HG03108 (cell line): ENCODE results near the gene CCDC91.

Source experiments
- ATAC-seq: cut with Tn5 transposase; IDR thresholded peaks from one replicate; pipeline ENCODE4 v1.9.1; 2021; ENCODE audit warnings: moderate library complexity; ENCODE audit not compliant: unreplicated experiment

CCDC91 gene, protein sequence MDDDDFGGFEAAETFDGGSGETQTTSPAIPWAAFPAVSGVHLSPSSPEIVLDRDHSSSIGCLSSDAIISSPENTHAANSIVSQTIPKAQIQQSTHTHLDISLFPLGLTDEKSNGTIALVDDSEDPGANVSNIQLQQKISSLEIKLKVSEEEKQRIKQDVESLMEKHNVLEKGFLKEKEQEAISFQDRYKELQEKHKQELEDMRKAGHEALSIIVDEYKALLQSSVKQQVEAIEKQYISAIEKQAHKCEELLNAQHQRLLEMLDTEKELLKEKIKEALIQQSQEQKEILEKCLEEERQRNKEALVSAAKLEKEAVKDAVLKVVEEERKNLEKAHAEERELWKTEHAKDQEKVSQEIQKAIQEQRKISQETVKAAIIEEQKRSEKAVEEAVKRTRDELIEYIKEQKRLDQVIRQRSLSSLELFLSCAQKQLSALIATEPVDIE

DNA sequence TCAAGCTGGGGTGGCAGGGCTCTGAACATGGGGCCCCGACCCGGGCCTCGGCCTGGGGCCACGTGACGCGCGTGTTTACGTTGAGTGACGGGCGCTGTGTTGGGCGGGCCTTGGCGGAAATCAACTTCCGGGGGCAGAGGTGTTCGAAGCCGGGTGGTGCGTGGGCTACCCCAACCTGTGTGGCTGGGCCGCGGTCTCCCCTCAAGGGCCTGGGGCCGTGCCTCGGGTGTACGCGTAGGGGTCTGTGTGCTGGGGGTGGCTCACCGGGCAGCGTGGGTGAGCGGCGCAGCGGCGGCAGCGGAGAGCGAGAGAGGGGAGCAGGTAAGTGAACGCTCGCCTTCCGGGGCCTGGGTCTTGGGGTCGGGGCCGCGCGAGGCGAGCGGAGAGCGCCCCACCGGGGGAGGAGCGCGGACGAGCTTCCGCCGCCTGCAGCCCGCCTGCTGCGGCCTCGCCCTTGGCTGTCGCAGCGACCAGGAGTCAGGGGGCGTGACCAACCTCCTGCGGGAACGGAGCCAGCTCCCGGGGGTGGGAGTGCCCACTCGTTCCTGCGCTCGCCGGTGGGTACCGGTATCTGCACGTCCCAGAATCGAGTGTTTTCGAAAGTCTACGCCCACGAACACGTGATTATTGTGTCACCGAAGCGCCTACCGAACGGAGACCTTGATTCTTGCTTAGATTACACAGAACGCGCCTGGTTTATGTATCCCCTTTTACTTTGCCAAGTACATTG, at the start of gene CCDC91:
Gene CCDC91 (plus strand): TSS at position 136 of the 730 bp plus-strand sequence. CDS start 66,760 bp downstream, outside the sequence.
- peak; percentile 85 for ATAC-seq

DNA sequence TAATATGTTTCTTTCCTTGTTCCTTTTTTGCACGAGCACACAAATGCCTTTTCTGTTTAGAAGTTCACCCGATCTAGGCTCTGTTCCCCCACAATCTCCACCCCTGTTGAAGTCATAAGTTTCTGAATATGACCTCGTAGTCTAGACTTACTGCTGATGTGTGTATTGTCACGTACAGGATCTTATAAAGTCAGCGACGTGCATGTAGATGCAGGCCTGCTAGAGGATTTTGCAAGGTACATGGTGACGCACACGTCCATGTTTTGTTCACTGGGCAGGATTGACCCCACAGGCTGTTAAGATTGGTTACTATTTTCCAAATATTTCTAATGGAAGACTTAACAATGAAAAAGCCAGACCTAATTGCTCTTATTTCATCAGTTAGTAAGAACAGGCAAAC, 46.2 kb upstream of the CCDC91 start:
- ATAC-seq: no peak

DNA sequence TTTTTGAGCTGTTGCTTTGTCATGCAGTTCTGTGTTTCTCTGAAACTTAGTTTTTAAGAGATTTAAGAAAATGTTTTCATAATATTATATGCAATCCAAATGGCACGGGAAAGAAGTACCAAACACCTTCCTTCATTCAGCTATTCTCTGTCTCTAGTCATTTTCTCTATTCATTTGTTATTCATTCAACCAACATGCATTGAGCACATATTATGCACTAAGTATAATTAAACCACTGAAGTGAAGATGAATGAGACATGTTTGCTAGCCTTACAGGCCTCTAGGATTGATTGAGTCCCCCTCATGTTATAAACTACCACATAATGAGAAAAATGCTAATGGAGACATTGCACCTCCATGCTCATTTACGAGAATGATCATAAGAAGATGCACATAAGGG, 45.7 kb upstream of the CCDC91 start:
- ATAC-seq: no peak

DNA sequence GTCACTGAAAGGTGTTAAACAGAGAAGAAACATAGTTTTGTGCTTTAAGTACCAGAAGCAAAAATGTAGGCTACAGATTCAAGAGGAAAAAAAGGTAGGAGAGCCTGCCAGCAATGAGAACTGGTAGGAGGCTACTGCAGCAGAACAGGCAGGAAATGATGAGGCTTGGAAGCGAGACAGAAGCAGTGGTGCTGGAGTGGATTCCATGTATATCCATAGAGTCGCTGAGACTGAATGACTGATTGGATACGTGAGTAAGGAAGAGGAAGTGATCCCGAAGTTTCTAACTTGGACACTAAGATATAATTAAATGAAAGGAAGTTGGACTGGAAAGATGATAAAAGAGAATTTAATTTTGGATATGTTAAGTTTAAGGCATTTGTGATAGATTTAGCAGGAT, 45.0 kb upstream of the CCDC91 start:
- ATAC-seq: no peak

DNA sequence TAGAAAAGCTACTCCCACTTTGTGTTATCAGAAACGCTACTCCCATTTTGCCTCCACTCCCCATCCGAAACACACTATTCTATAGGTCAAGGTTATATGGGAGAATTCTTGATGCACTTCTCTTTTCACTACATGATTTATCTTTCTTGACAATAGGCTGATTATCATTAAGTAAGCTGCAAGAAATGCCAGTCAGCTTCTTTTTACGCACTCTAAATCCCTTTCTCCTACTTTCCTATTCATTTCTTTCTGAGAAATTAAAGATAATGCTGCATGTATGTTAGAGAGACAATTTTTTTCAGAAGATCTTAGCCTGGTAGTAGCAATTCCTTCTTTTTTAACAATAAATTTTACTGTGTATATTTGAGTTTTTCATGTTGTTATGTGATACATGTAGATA, 41.0 kb upstream of the CCDC91 start:
- ATAC-seq: no peak

DNA sequence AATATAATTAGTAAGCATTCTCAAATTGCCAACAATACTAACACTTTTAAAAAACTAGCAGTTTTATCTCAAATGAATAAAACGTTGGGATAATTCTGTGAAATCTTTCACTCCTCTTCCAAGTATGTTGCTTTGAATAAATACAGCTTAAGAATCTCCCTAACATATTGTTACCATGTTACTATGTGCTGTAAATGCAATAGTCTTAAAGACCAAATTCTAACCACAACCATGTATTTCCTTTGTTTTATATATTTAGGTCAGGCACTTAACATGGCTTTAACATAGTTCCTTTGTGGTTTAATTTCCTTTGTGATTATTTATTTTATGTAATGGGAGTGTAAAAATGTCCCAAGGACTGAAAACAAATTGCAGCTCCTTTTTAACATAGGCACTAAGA, 33.9 kb upstream of the CCDC91 start:
- no peak for ATAC-seq

DNA sequence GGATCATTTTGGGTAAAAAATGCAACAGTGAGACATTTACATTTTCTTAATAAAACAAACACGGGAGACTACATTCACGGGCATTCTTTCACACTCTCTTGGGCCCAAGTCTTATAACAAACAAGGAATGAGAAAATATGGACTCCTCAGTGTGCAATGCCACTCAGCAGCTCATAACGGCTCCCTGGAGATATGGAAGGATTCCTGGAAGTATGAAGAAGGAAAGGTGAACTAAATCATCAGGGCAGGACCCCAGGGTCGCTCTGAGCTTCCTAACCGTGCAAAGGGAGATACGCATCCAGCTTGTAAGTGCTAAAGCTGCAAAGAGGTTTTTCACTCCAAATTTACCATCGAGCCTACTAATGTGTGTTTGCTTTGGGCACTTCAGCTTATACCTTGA, 33.5 kb upstream of the CCDC91 start:
- ATAC-seq: no peak

DNA sequence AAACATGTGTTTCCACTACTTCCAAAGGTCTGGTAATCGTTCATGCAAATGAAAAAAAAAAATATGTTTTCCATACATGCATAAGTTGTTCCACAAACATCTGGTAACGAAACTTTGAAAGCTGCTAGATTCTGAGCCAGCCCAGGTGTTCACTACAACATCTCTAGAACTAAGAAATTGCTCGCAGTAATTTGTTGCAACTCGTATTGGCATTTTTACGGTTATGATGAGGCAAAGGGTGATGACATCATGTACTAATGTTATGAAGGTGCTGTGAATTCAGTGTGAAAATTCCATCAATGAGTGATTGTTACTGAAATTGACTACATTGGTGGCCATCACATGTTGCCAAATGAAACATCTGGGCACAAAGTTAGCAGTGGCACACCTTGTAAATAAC, 31.9 kb upstream of the CCDC91 start:
- ATAC-seq: no peak

DNA sequence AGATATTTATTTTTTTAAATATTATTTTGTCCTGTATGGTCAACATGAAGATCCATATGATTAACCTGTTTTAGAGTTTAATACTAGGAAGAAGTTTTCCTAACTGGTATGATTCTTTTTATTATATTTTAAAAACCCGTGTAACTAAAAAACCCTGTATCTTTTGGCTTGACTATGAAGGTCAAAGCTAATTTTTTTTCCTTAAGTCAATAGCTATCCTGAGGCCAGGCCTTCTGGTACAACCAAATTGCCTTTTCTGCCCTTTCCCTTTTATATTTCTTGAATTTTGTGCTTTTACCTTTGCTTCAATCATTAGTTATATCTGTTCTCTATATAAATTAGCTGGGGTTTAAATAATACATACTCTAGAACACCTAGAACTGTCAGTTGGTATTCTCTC, 30.6 kb upstream of the CCDC91 start:
- no peak for ATAC-seq

DNA sequence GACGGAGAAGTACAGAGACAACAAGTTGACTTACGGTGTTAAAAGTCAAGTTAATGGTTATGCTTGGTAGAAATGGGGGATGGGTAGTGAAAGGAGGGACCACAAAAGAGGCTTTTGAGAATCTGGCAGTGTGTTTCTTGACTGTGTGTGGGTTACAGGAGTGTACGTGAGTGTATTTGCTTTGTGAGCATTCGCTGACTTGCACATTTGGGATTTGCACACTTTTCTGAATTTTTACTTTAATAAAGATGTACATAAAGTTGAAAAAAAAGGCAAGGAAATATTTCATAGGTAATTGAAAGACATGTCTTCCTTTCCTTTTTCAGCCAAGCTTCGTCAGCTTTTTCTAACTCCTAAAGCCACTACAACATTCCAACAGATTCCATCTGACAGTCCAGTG, 28.6 kb upstream of the CCDC91 start:
- ATAC-seq: no peak

DNA sequence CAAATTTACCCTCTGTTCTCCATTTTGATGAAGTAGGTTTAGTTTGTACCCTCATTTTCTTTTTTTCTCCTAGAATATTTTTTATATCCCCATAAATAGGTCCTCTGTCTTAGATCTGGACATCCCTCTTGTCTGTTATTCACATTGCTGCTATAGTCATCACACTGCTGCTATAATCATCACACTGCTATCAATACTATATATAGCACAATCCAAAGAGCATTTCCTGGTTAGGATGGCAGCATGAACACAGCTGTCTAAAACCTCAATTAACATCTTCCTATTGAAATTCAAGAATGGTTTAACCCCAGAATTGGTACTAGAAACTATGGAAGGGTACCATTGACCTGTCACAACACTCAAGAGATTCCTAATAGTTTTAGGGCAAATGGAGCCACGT, 27.6 kb upstream of the CCDC91 start:
- ATAC-seq: no peak

DNA sequence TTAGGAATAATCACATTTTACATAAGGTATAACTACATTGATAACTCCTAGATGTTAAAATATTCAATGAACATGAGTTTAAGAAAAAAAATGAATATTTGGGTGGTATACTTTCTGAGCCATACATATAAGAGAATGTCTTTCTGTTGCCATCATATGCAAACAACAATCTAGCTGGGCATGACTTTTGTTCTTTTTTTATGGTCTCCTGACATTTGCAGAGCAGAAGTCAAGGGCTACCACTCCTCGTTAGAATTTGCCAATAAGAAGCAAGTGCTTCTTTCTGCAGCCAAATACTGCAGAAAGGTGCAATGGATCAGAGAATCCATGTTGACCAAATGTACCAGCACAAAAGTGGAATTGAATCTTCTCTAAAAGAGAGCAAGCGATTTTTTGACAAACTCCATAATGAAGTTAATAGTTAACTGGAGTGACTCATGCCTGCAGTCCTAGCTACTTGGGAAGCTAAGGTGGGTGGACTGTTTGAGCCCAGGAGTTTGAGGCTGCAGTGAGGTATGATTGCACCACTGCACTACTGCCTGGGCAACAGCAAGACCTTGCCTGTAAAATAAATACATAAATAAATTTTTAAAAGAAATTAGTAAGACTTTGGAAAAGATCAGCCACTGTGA, 25.5 kb upstream of the CCDC91 start:
- ATAC-seq: no peak

DNA sequence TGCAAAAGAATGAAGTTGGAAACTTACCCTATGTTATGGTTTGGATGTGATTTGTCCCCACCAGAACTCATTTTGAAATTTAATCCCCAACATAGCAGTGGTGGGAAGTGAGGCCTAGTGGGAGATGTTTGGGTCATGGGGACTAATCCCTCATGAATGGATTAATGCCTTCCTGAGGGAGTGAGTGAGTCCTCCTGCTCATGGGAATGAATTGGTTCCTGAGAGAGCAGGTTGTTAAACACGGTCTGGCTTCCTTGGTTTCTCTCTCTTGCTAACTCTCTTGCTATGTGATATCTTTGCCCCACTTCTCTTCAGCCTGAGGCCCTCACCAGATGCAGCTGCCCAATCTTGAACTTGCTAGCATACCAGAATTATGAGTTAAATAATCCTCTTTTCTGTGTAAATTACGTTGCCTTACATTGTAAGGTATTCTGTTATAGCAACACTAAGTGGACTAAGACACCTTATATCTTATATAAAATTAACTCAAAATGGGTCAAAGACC, 22.2 kb upstream of the CCDC91 start:
- no peak for ATAC-seq

DNA sequence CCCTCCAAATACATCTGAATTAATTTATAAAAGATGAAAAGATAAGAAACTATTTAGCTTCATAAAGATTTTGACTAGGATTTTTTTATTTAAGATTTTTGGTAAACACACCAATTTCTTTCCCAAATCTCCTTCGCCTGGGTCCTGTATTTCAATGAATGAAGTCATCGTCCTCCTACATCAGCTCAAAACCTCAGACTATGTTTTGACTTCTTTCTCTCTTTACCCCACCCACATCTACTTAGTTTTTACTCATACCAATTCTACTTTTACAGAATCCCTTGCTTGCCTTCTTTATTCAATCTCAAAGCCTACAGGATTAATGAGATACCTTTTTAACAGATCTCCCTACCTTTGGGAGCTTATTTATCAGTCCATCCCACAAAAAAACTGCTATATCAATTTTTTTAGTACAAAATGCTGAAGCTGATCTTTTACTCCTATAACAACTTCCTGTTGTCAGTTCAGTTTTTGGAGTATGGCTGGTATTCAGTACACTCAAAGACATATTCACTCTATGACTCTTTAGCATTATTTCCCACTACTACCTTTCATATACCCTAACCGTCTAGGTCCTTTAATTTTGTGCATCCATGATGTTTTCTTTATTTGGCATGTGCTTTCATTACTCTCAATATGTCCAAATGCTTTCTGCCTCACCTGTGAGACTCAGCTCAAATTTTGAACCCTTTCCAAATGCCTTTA, 18.7 kb upstream of the CCDC91 start:
- no peak for ATAC-seq

DNA sequence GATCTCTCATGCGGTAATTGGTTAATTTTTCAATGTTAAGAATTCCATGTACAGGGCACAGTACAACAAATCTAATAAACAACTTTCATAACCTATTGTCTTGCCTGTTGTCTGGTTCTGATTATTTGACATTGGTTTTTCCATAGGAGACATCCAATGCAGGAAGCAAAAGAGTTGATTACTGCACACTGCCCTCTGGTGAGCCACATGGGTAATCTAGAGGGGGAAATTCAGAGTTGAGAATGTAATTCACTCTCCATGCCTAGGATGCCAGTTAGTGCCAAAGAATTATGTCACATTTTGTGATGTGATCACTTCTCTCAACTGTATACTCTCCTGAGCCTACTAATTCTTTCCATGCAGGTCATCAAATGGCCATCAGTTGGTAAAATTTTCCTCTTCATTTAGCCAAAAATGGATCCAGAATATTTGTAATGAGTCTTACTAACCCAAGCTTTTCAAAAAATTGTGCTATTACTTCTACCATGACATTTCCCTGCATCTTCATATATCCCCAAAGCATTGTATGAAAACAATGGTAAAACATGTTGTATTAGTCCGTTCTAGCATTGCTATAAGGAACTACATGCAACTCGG, 17.7 kb upstream of the CCDC91 start:
- ATAC-seq: no peak

DNA sequence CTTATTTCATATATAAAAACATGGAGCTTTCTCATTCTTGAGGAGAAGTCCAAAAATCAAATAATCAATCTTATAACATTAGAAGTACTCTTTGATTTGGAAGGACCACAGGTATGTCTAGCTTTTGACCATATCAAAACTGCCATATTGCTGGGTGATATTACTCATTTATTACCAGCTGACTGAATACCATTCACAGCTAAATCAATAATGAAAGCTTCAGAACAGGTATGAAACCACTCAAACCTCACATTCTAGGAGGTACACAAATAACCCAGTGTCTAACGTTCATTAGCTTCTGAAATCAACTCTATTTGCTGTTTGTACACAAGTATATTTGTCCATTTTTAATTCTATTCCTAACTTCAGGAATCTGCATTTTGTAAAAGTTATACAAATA, 16.8 kb upstream of the CCDC91 start:
- no peak for ATAC-seq

DNA sequence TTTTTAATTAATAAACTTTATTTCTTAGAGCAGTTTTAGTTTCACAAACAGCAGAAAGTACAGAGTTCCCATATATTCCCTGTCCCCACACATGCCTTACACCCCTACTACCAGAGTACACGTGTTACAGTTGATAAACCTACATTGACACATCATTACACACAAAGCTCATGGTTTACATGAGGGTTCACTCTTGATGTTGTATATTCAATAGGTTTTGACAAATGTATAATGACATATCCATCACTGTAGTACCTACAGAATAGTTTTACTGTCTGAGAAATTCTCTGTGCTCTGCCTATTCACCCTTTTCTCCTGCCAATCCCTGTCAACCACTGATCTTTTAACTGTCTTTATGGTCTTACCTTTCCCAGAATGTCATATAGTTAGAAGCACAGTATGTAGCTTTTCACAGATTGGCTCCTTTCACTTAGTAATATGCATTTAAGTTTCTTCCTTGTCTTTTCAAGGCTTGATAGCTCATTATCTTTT, 15.1 kb upstream of the CCDC91 start:
- ATAC-seq: no peak

DNA sequence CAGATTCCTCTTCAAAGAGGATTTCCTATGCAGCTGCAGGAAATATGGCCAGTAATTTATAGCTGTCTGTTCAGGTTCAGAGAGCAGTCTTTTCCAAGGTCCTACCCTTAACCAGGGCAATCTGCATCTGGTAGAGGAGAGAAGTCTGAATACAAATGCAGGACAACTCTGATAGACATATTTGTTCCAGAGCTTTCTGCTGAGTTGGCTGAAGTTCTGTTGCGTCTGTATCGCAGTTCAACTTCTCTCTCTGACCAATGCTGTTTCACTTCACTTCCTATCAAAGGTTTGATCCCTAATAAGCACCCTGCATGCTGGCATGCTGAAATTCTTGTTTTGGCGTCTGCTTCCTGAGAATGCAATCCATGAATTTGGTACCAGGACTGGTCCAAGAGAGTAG, 14.0 kb upstream of the CCDC91 start:
- no peak for ATAC-seq

DNA sequence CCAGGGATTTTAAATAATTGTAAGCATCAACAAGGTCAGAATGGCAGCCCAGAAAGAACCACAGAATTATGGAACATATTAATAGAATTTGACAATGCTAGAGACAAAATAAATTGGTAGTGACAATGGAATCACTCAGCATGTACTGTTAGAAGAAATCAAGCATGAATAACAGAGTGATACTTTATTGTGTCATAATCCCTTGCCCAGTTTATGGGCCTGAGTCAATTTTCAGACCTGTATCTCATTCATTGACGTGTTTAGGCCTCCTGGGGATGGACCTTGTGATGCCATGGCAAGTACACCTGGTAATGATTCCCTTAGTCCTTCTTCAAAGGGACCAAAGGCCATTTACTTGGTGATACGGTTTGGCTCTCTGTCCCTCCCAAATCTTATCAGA, 12.8 kb upstream of the CCDC91 start:
- ATAC-seq: no peak

DNA sequence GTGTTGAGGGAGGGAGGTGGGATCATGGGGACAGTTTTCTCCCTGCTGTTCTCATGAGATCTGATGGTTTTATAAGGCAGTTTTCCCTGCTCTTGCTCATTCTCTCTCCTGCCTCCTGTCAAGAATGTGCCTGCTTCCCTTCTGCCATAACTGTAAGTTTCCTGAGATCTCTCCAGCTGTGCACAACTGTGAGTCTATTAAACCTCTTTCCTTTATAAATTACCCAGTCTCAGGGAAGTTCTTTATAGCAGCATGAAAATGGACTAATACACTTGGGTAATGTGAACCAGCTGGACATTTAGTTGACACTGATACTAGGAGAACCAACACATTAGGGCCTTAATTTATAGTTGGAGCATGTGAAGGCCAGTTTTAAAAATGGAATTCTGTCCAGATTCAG, 12.4 kb upstream of the CCDC91 start:
- ATAC-seq: no peak

DNA sequence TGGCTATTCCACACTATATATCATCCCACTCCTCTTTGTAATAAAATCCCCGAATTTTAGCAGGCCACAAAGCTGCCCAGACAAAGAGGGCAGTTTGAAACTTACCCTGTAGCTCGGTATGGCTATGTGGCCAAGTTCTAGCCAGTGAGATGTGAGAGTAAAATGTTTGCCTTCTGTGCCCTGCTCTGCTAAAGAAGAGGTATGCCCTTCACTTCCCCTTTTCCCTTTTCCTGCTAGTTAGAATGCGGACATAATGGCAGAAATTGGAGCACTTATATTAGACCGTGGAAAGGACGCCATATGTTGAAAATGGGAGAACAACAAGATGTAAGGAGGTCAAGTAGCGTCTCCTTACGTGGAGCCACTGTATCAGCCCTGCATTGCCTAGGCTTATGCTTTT, 11.5 kb upstream of the CCDC91 start:
- ATAC-seq: no peak
